PC-9 (cell line): ENCODE data around the gene BMI1. TPM values are rescaled to one million over a fixed set of nuclear protein-coding genes. Genes with fewer than 3 reads are reported as not detected.

Experiments used
- BruUV-seq: library from RNA; stranded (reverse); fragments of 400-500 nt; replicated peaks from 2 replicates; lab custom pipeline; 2021; lab: Mats Ljungman, UMichigan
- CTCF ChIA-PET: fragments of 300-600 bp; sonication (Branson Sonifier 250); formaldehyde crosslinking; loops from one replicate; lab custom pipeline; 2022; ENCODE audit warnings: antibody characterized with exemption; lab: Charles Lee
- POLR2A ChIA-PET: fragments of 300-600 bp; sonication (Branson Sonifier 250); formaldehyde crosslinking; loops from one replicate; lab custom pipeline; 2022; ENCODE audit warnings: antibody characterized with exemption; ENCODE audit not compliant: unreplicated experiment; lab: Charles Lee
- DNase-seq, 2 experiments: peaks; one replicate each; pipeline versions ENCODE4 v3.0.0 to v3.0.0-alpha.2; 2015 to 2022; ENCODE audit warnings: mixed read lengths in 1 of 2
- H2AFZ ChIP-seq: fragments of 200-600 bp; sonication (generic); 2 replicates; pipeline ENCODE4 v1.8.1; 2017; ENCODE audit warnings: antibody characterized with exemption
- H3F3A ChIP-seq: fragments of 200-600 bp; sonication (generic); 2 replicates; pipeline ENCODE4 v1.8.1; 2017; ENCODE audit warnings: antibody characterized with exemption, mild to moderate bottlenecking, low read depth; ENCODE audit not compliant: insufficient read depth
- H3K27ac ChIP-seq: fragments of 200-600 bp; sonication (generic); 2 replicates; pipeline ENCODE4 v1.6.1; 2016; ENCODE audit warnings: mixed run types
- H3K27me3 ChIP-seq: fragments of 200-600 bp; sonication (generic); 2 replicates; pipeline ENCODE4 v1.6.1; 2016; ENCODE audit warnings: low read depth, mixed run types; ENCODE audit not compliant: insufficient read depth
- H3K36me3 ChIP-seq: fragments of 200-600 bp; sonication (generic); 2 replicates; pipeline ENCODE4 v1.6.1; 2016; ENCODE audit warnings: low read depth, mixed run types
- H3K4me1 ChIP-seq: fragments of 200-600 bp; sonication (generic); replicated peaks from 2 replicates; pipeline ENCODE4 v1.6.1; 2016; ENCODE audit warnings: mixed run types; ENCODE audit not compliant: insufficient read depth
- H3K4me2 ChIP-seq: fragments of 200-600 bp; sonication (generic); 2 replicates; pipeline ENCODE4 v1.6.1; 2017; ENCODE audit warnings: mixed run types
- H3K4me3 ChIP-seq: fragments of 200-600 bp; sonication (generic); 2 replicates; pipeline ENCODE4 v1.6.1; 2016; ENCODE audit warnings: mixed run types
- H3K79me2 ChIP-seq: fragments of 200-600 bp; sonication (generic); 2 replicates; pipeline ENCODE4 v1.6.1; 2017; ENCODE audit warnings: low read depth, mixed run types
- H3K9me2 ChIP-seq: fragments of 200-600 bp; sonication (generic); 2 replicates; pipeline ENCODE4 v1.8.1; 2017; ENCODE audit warnings: mild to moderate bottlenecking; ENCODE audit not compliant: insufficient read depth
- H3K9me3 ChIP-seq: fragments of 200-600 bp; sonication (generic); 2 replicates; pipeline ENCODE4 v1.8.1; 2016; ENCODE audit warnings: low read depth; ENCODE audit not compliant: insufficient read depth
- H4K20me1 ChIP-seq: fragments of 200-600 bp; sonication (generic); 2 replicates; pipeline ENCODE4 v1.8.1; 2017; ENCODE audit not compliant: insufficient read depth
- CTCF ChIP-seq: fragments of 200-600 bp; sonication (generic); conservative IDR thresholded peaks from 2 replicates; pipeline ENCODE4 v1.6.1; 2017; ENCODE audit warnings: mixed run types, antibody characterized with exemption, mild to moderate bottlenecking, moderate library complexity
- EZH2 ChIP-seq: fragments of 200-600 bp; sonication (generic); IDR thresholded peaks from 2 replicates; pipeline ENCODE4 v1.8.0; 2017; ENCODE audit warnings: antibody characterized with exemption, low read depth
- intact Hi-C: fragments of 100-400 bp; cut with micrococcal nuclease; formaldehyde crosslinking; loops from one replicate; pipeline ENCODE4 v1.10.0; 2022; ENCODE audit not compliant: unreplicated experiment
- total RNA-seq: library from RNA; stranded (reverse); gene quantifications from 2 replicates; pipeline ENCODE4 v1.2.3, GENCODE V29; 2021

Gene BMI1
- total RNA-seq, 1 experiment from 2014 or later, result 48.4 TPM

GRCh38 chr10:22280078-22280477 lies 40.8 kb upstream of the BMI1 start:
- CTCF ChIA-PET, result no interaction called here
- POLR2A ChIA-PET, result no interaction called here
- no peaks in the 10 kb centered on the region for H3F3A ChIP-seq
- TF ChIP-seq EZH2 (no peak), CTCF (no peak)
- no peaks in the 10 kb centered on the region for H3K27me3 ChIP-seq
- no peak overlapping the region for H3K27ac ChIP-seq
- H2AFZ ChIP-seq, result no peak overlapping the region
- no peaks in the 10 kb centered on the region for H4K20me1 ChIP-seq
- H3K9me2 ChIP-seq, result no peaks in the 10 kb centered on the region
- no peak overlapping the region for H3K4me2 ChIP-seq
- DNase-seq, result no peak
- no peaks in the 10 kb centered on the region for H3K9me3 ChIP-seq
- H3K4me1 ChIP-seq, result no peaks in the 10 kb centered on the region
- no peaks in the 10 kb centered on the region for H3K36me3 ChIP-seq
- intact Hi-C loops, result no loop called here
- BruUV-seq, result no TSS peak
- H3K4me3 ChIP-seq, result no peak overlapping the region
- no peaks in the 10 kb centered on the region for H3K79me2 ChIP-seq

- DNase-seq, result no peak
- Histone ChIP-seq H3F3A (no peaks in the 10 kb centered on the region), H3K27me3 (no peaks in the 10 kb centered on the region), H3K4me3 (no peak overlapping the region), H3K36me3 (no peaks in the 10 kb centered on the region), H3K9me2 (no peaks in the 10 kb centered on the region), H3K9me3 (peaks cover 4% of the 10 kb centered on the region; the same call in 1 of the 2 replicates), H3K4me2 (no peak overlapping the region), H3K4me1 (no peaks in the 10 kb centered on the region), H2AFZ (no peak overlapping the region), H3K79me2 (no peaks in the 10 kb centered on the region), H4K20me1 (no peaks in the 10 kb centered on the region), H3K27ac (no peak overlapping the region)
- TF ChIP-seq EZH2, result no peak
- TF ChIP-seq CTCF, result no peak
- no TSS peak for BruUV-seq
- ChIA-PET POLR2A (interaction anchor here (0.7 kb wide), 1 partner anchor 1248 kb away, joined by 3 read pairs; no protein-coding TSS in a partner anchor), CTCF (interaction anchor here (0.6 kb wide), 1 partner anchor 1135 kb away, joined by 7 read pairs; no protein-coding TSS in a partner anchor)
- intact Hi-C loops, result no loop called here
Measured at GRCh38 chr10:22285130-22285529, 35.8 kb upstream of the BMI1 start.

GRCh38 chr10:22293747-22294404 lies 27.0 kb upstream of the BMI1 start:
- Histone ChIP-seq H3K4me2 (no peak overlapping the region), H3K4me1 (no peaks in the 10 kb centered on the region), H3K27ac (no peak overlapping the region), H3K79me2 (no peaks in the 10 kb centered on the region), H2AFZ (no peak overlapping the region), H3K36me3 (no peaks in the 10 kb centered on the region), H3K9me2 (no peaks in the 10 kb centered on the region), H3F3A (no peaks in the 10 kb centered on the region), H3K27me3 (no peaks in the 10 kb centered on the region), H3K4me3 (no peak overlapping the region), H3K9me3 (peaks cover 4% of the 10 kb centered on the region; the same call in 1 of the 2 replicates), H4K20me1 (no peaks in the 10 kb centered on the region)
- ChIA-PET POLR2A (no interaction called here), CTCF (no interaction called here)
- intact Hi-C loops, result no loop called here
- TF ChIP-seq EZH2, result no peak
- no peak for TF ChIP-seq CTCF
- DNase-seq, result no peak
- BruUV-seq, result no TSS peak
